Measurements from ENCODE around the gene SH3PXD2A.

- TF ChIP-seq EZH2 (IDR thresholded peaks at IDR 0.05; ENCODE audit: borderline replicate concordance, low read depth, low read length, poor library complexity, severe bottlenecking) (no peak), CTCF (conservative IDR thresholded peaks at IDR 0.05; ENCODE audit: low read depth, low read length) (no peak)
These were observed 177.7 kb downstream of the SH3PXD2A start for GRCh38 chr10:103677486-103678177.
